HepG2 (cell line): ENCODE results near the gene NOXO1. TPM values are rescaled to one million over a fixed set of nuclear protein-coding genes. Genes with fewer than 3 reads are reported as not detected.

Source experiments
- ARNT ChIP-seq: fragments of 450-650 bp; IDR thresholded peaks from 2 replicates; pipeline ENCODE4 v1.6.1; 2017
- DR1 ChIP-seq: sonication (generic); formaldehyde crosslinking; IDR thresholded peaks from 2 replicates; pipeline ENCODE4 v1.8.0; 2021; ENCODE audit warnings: mild to moderate bottlenecking, missing genetic modification reagents, inconsistent platforms
- KDM4B ChIP-seq: sonication (generic); formaldehyde crosslinking; IDR thresholded peaks from 2 replicates; pipeline ENCODE4 v1.4.0; 2020; ENCODE audit warnings: missing genetic modification reagents
- MIER2 ChIP-seq: IDR thresholded peaks from 2 replicates; pipeline ENCODE4 v1.6.1; 2016; ENCODE audit warnings: missing biosample characterization, missing genetic modification reagents
- MTA3 ChIP-seq: sonication (generic); formaldehyde crosslinking; IDR thresholded peaks from 2 replicates; pipeline ENCODE4 v1.4.0; 2020; ENCODE audit warnings: missing genetic modification reagents
- NCOA5 ChIP-seq: sonication (generic); formaldehyde crosslinking; IDR thresholded peaks from 2 replicates; pipeline ENCODE4 v1.4.0; 2020; ENCODE audit warnings: missing genetic modification reagents
- PRMT3 ChIP-seq: sonication (generic); formaldehyde crosslinking; IDR thresholded peaks from 2 replicates; pipeline ENCODE4 v1.8.1; 2022; ENCODE audit warnings: low read depth, mild to moderate bottlenecking, moderate library complexity, missing genetic modification reagents, borderline replicate concordance
- SP5 ChIP-seq: IDR thresholded peaks from 2 replicates; pipeline ENCODE4 v1.6.1; 2016; ENCODE audit warnings: low read depth, borderline replicate concordance
- TSC22D2 ChIP-seq: sonication (generic); formaldehyde crosslinking; IDR thresholded peaks from 2 replicates; pipeline ENCODE4 v1.5.1; 2020; ENCODE audit warnings: missing genetic modification reagents, mild to moderate bottlenecking, borderline replicate concordance
- ZEB1 ChIP-seq: IDR thresholded peaks from 2 replicates; pipeline ENCODE4 v1.6.1; 2012; ENCODE audit warnings: mild to moderate bottlenecking, low read depth, inconsistent platforms; ENCODE audit not compliant: insufficient replicate concordance
- ZNF101 ChIP-seq: sonication (generic); formaldehyde crosslinking; IDR thresholded peaks from 2 replicates; pipeline ENCODE4 v1.4.0; 2020; ENCODE audit warnings: mild to moderate bottlenecking, low read depth, missing genetic modification reagents, borderline replicate concordance
- ZNF230 ChIP-seq: sonication (generic); formaldehyde crosslinking; IDR thresholded peaks from 2 replicates; pipeline ENCODE4 v1.4.0; 2020; ENCODE audit warnings: mild to moderate bottlenecking, missing genetic modification reagents
- ZNF605 ChIP-seq: sonication (generic); formaldehyde crosslinking; IDR thresholded peaks from 2 replicates; pipeline ENCODE4 v1.8.0; 2022; ENCODE audit warnings: mild to moderate bottlenecking, missing genetic modification reagents
- ZNF644 ChIP-seq: IDR thresholded peaks from 2 replicates; pipeline ENCODE4 v1.6.1; 2016; ENCODE audit warnings: low read depth
- ZSCAN9 ChIP-seq: IDR thresholded peaks from 2 replicates; pipeline ENCODE4 v1.6.1; 2016; ENCODE audit warnings: borderline replicate concordance
- polyA plus RNA-seq, 8 experiments: library from polyadenylated mRNA; depleted of rRNA in 3 of 8; stranded (reverse) in 7 of 8; unstranded in 1 of 8; fragments of >200 nt; fragmentation: Illumina TruSeq in 4 of 8; extraction: Trizol in 4 of 8; gene quantifications; 2 replicates each; pipeline versions ENCODE4 v1.2.1 to v1.2.3, GENCODE V29; 2011 to 2016; ENCODE audit warnings: low read depth in 4 of 8, missing spikeins in 1 of 8, mixed read lengths in 1 of 8; ENCODE audit not compliant: insufficient read depth in 1 of 8
- total RNA-seq, 5 experiments: library from RNA; depleted of rRNA; stranded (reverse); fragments of >200 nt; fragmentation: Illumina TruSeq; extraction: Trizol; gene quantifications; 2 replicates each; pipeline ENCODE4 v1.2.3, GENCODE V29; 2016; ENCODE audit warnings: low read depth in 1 of 5
- TF ChIP-seq, protein P1 (sequence below): sonication (generic); formaldehyde crosslinking; conservative IDR thresholded peaks from 2 replicates; pipeline ENCODE4 v1.8.1; 2023; ENCODE audit warnings: missing genetic modification reagents
- TF ChIP-seq, protein P2 (sequence below): sonication (generic); formaldehyde crosslinking; IDR thresholded peaks from 2 replicates; pipeline ENCODE4 v1.5.1; 2020; ENCODE audit warnings: mild to moderate bottlenecking, missing genetic modification reagents, borderline replicate concordance
- TF ChIP-seq, protein P3 (sequence below): sonication (generic); formaldehyde crosslinking; IDR thresholded peaks from 2 replicates; pipeline ENCODE4 v1.8.0; 2022; ENCODE audit warnings: missing genetic modification reagents, mild to moderate bottlenecking, borderline replicate concordance
- TF ChIP-seq, protein P4 (sequence below): sonication (generic); formaldehyde crosslinking; IDR thresholded peaks from 2 replicates; pipeline ENCODE4 v1.5.0; 2020; ENCODE audit warnings: missing genetic modification reagents

The NOXO1 gene
- total and polyA plus RNA-seq, 2 of the 13 experiments (the other 11 are each of a cell fraction or from before 2014, with no cell fraction given), result 0.69 to 1.4 TPM

DNA sequence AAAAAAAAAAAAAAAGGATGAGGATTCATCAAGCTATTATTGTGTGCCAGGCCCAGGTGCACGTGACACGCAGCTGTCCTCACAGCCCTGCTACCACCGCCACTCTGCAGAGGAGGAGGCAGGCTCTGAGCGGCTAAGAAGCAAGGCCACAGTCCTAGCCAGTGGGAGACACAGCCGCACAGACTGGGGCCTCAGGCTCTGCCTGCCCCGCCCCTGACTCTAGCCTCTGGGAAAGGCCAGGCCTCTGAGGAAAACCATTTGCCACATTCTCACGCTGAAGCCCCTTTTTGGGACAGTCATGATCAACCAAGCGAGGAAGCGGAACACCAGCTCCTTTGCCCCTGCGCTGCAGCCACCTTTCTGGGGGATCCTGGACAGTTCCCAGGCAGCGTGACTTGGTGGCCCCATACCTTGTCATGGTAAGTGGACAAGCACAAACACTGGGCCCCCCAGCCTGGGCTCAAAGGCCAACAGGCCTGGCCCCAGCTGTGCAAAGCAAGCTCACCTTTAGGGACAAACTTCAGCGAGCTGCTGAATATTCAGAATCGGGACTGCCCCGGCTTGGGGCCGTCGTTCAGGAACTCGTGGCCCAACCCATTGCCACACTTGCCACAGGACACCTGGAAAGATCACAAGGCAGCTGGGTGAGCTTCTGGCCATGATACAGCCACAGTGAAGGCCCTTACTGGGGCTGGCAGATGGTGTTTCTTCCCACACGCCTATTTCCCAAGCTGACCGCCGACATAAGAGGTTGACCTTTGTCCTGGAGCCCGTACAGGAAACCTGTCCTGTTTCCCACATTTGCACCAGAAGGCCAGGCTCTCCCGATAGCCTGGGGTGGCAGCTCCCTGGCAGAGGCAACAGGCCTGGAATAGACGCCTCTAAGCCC lies 40.8 kb downstream of the NOXO1 start (continued):
- TF ChIP-seq ZNF101 (CRISPR knock-in tag) (no peak; the same call in 1 of the 2 replicates), TSC22D2 (CRISPR knock-in tag) (peak; percentile 80), ZNF644 (CRISPR knock-in tag) (peak; percentile 65; the same call in 1 of the 2 replicates), DR1 (CRISPR knock-in tag) (peak; percentile 61; the same call in 1 of the 2 replicates), ZEB1 (no peak), MIER2 (CRISPR knock-in tag) (peak; percentile 36; the same call in 1 of the 2 replicates), ZSCAN9 (CRISPR knock-in tag) (no peak; the same call in 1 of the 2 replicates), KDM4B (CRISPR knock-in tag) (peak; percentile 11; the same call in 1 of the 2 replicates), PRMT3 (CRISPR knock-in tag) (peak; percentile 54; the same call in 1 of the 2 replicates), ZNF230 (CRISPR knock-in tag) (peak; percentile 78; the same call in 1 of the 2 replicates), SP5 (CRISPR knock-in tag) (peak; percentile 61; the same call in 1 of the 2 replicates), MTA3 (CRISPR knock-in tag) (no peak), NCOA5 (CRISPR knock-in tag) (no peak), ARNT (no peak), ZNF605 (CRISPR knock-in tag) (peak; percentile 25; the same call in 1 of the 2 replicates)
- TF ChIP-seq, protein P1, sequence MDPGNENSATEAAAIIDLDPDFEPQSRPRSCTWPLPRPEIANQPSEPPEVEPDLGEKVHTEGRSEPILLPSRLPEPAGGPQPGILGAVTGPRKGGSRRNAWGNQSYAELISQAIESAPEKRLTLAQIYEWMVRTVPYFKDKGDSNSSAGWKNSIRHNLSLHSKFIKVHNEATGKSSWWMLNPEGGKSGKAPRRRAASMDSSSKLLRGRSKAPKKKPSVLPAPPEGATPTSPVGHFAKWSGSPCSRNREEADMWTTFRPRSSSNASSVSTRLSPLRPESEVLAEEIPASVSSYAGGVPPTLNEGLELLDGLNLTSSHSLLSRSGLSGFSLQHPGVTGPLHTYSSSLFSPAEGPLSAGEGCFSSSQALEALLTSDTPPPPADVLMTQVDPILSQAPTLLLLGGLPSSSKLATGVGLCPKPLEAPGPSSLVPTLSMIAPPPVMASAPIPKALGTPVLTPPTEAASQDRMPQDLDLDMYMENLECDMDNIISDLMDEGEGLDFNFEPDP (CRISPR knock-in tag), result no peak
- TF ChIP-seq, protein P2, sequence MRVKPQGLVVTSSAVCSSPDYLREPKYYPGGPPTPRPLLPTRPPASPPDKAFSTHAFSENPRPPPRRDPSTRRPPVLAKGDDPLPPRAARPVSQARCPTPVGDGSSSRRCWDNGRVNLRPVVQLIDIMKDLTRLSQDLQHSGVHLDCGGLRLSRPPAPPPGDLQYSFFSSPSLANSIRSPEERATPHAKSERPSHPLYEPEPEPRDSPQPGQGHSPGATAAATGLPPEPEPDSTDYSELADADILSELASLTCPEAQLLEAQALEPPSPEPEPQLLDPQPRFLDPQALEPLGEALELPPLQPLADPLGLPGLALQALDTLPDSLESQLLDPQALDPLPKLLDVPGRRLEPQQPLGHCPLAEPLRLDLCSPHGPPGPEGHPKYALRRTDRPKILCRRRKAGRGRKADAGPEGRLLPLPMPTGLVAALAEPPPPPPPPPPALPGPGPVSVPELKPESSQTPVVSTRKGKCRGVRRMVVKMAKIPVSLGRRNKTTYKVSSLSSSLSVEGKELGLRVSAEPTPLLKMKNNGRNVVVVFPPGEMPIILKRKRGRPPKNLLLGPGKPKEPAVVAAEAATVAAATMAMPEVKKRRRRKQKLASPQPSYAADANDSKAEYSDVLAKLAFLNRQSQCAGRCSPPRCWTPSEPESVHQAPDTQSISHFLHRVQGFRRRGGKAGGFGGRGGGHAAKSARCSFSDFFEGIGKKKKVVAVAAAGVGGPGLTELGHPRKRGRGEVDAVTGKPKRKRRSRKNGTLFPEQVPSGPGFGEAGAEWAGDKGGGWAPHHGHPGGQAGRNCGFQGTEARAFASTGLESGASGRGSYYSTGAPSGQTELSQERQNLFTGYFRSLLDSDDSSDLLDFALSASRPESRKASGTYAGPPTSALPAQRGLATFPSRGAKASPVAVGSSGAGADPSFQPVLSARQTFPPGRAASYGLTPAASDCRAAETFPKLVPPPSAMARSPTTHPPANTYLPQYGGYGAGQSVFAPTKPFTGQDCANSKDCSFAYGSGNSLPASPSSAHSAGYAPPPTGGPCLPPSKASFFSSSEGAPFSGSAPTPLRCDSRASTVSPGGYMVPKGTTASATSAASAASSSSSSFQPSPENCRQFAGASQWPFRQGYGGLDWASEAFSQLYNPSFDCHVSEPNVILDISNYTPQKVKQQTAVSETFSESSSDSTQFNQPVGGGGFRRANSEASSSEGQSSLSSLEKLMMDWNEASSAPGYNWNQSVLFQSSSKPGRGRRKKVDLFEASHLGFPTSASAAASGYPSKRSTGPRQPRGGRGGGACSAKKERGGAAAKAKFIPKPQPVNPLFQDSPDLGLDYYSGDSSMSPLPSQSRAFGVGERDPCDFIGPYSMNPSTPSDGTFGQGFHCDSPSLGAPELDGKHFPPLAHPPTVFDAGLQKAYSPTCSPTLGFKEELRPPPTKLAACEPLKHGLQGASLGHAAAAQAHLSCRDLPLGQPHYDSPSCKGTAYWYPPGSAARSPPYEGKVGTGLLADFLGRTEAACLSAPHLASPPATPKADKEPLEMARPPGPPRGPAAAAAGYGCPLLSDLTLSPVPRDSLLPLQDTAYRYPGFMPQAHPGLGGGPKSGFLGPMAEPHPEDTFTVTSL (CRISPR knock-in tag), result peak; percentile 32; the same call in 1 of the 2 replicates
- TF ChIP-seq, protein P3, sequence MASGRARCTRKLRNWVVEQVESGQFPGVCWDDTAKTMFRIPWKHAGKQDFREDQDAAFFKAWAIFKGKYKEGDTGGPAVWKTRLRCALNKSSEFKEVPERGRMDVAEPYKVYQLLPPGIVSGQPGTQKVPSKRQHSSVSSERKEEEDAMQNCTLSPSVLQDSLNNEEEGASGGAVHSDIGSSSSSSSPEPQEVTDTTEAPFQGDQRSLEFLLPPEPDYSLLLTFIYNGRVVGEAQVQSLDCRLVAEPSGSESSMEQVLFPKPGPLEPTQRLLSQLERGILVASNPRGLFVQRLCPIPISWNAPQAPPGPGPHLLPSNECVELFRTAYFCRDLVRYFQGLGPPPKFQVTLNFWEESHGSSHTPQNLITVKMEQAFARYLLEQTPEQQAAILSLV (CRISPR knock-in tag), result peak; percentile 59; the same call in 1 of the 2 replicates
- TF ChIP-seq, protein P4, sequence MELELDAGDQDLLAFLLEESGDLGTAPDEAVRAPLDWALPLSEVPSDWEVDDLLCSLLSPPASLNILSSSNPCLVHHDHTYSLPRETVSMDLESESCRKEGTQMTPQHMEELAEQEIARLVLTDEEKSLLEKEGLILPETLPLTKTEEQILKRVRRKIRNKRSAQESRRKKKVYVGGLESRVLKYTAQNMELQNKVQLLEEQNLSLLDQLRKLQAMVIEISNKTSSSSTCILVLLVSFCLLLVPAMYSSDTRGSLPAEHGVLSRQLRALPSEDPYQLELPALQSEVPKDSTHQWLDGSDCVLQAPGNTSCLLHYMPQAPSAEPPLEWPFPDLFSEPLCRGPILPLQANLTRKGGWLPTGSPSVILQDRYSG, result no peak; the same call in 1 of the 2 replicates
